ENCODE data around the gene MORN2. TPM values are rescaled to one million over a fixed set of nuclear protein-coding genes. Genes with fewer than 3 reads are reported as not detected.

MORN2 gene
- total RNA-seq: 11.8 and 17.9 TPM in 2 replicates

GRCh38 chr2:38875576-38876367, at the start of gene MORN2, which contains the start of gene DHX57:
TSS of gene MORN2 (plus strand) at chr2:38875976.
TSS of gene DHX57 (minus strand) at chr2:38875934. CDS start at chr2:38868405, 7,529 bp downstream.

GRCh38 chr2:38889575-38889974, 13.8 kb downstream of the MORN2 start, which contains the start of gene ARHGEF33:
TSS of gene ARHGEF33 (plus strand) at chr2:38889875. CDS start at chr2:38919448, 29,573 bp downstream.

Other genes starting within 250 kb of the MORN2 start
- 4.5 and 8.6 TPM in 2 replicates for gene GALM, start 209.9 kb upstream of the MORN2 start, total RNA-seq
- gene SRSF7, start 124.6 kb upstream of the MORN2 start, total RNA-seq: 113 and 133 TPM in 2 replicates
- gene GEMIN6, start 97.8 kb upstream of the MORN2 start, total RNA-seq: 6.2 and 12.4 TPM in 2 replicates
- 11.8 and 14.9 TPM in 2 replicates for gene DHX57, start within 50 bp of the MORN2 start, total RNA-seq
- gene ARHGEF33, start 13.9 kb downstream of the MORN2 start, total RNA-seq: 0.14 and 0.33 TPM in 2 replicates
- 12.4 and 14.6 TPM in 2 replicates for gene SOS1, start 245.1 kb downstream of the MORN2 start, total RNA-seq

Data from airway epithelial cell (primary cell).